HG03039 (cell line): ENCODE measurements around the gene NCKAP5.

Source experiments
- ATAC-seq: cut with Tn5 transposase; IDR thresholded peaks from one replicate; pipeline ENCODE4 v1.9.1; 2021; ENCODE audit warnings: mild to moderate bottlenecking, moderate library complexity; ENCODE audit not compliant: unreplicated experiment

NCKAP5 gene

DNA sequence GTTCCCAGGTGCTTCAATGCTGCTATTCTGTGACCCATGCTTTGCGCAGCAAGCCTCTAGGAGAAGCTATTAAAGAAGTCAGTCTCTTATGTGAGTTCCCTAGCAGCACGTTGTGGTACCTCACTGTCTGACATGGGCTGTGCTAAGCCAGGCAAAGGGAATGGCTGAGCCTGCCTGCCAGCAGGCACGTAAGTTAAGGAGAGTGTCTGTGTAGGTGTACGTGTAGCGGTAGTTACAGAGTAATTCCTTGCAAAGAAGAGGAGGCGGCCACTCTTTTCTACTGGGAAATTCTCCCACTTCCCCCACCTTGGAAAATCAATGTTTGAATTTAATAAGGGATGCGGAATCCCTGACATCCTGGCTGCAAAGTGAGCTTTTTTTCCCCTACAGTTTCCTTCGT lies 774.7 kb downstream of the NCKAP5 start:
- no peak for ATAC-seq

DNA sequence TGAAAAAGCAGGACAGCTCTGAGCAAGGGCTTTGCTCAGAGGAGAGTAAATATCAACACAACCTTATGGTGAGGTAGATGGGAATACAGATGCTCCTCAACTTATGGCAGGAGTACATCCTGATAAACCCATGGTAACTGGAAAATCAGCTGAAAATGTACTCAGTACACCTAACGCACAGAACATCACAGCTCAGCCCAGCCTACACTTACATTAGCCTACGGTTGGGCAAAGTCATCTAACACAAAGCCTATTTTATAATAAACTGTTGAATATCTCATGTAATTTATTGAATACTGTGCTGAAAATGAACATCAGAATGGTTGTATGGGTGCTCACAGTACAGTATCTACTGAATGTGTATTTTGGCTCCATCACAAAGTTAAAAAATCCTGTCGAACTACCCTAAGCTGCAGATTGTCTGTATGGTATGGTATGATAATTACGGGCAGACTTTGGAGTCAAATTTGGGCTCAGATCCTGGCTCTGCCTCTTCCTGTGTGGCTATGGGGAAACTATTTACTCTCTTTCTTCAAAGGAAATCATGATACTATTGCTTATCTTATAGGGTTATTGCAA lies 778.0 kb downstream of the NCKAP5 start:
- ATAC-seq, result no peak

DNA sequence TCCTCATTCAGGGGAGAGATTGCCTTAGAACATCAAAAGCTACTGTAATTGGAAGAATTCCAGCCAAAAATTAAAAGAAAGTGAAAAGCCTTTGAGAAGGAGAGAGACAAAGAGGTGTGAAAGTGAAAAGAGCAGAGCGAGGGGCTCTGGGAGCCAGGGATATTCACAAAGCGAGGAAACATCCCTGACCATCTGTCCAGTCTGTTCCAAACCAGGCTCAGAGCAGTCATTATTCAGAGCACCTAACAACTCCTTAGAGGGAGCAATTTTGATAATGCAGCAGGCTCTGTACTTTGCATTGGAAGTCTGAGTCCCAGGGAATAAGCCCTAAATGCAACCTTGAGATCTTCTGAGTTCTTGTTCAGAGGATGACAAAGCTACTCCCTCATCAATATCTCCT lies 779.2 kb downstream of the NCKAP5 start:
- no peak for ATAC-seq

DNA sequence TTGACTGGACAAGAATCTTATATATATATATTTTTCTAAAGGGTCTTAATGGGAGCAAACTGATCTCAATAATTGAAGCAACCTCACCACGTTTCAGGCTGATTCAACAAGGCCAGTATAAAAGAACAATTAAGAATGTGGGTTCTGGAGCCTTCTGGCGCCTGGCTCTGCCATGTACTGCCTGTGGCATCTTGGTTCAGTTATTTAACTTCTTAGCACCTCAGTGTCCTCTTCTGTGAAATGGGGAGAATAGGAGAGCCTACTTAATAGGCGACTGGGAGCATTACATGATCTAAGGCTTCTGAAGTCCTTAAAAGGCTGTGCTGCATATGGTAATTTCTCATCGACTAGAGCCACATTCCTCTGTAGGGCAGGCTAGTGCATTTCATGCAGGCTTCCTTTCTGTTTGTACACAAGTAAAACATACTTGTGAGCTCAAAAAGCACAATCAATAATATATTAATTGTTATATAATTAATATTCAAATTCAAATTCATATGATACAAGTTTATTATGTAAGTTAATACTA lies 779.9 kb downstream of the NCKAP5 start:
- no peak for ATAC-seq

DNA sequence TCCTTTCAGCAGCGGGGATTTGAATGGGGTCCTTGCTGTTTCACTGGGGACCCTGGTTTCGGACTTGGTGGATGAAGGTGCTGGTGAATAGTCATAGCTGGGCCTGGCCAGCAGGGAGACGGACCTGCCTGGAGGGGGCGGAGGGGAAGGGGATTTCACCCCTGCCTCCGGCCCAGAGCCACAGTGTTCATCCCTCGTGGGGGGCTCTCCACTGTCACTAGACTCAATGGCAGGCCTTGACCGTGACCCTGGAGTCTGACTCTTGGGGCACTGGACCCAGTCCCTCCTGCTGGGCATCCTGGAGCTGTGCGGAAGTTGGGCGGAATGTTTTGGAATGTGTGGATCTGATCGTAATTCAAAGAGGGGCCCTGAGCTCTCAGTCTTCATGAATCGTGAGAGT lies 784.4 kb downstream of the NCKAP5 start:
- no peak for ATAC-seq

DNA sequence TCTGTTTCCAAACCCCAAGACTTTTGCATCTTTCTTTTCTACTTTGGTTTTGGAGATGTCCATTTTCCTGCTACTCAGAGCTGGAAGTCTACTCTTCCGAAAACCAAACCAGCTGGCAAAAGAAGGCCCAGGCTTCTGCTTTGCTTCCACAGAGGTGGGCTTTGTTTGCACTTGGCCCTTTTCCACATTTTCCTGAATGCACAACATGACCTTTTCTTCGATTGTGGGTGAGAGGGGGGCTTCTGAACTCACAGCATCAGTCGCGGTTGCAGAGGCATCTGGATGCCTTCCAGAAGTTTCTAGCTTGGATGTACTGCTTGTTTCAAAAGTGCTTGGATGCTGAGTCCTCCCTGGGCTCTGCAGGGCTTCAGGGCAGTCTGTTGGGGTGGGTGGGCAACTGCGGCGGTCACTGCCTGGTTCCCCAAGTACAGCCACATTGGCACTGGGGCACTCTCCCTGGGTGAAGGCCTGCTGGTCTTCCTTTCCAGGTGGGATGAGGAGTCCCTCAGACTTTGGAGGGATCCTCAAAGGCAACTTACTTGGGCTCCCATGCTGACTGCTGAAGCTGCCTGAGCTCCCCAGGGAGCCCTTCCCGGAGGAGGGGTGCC lies 786.0 kb downstream of the NCKAP5 start:
- no peak for ATAC-seq

DNA sequence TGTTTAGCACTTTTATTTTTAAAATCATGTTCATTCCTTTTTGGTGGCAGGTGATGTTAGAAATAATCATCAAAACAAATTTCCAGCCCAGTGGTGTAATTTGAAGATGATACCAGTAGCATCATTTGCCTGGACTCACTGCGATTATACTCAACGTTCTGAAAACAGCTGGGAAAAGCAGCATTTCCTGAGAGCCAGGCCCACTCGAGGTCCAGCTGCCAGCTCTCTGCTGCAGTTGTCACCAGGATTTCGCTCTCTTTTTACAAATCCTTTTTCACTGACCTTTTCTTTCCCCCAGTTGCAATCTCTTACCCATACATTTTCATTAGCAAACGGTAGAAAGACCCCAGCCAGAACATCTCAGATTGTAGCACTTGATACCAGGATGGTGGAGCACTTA lies 787.6 kb downstream of the NCKAP5 start:
- no peak for ATAC-seq

DNA sequence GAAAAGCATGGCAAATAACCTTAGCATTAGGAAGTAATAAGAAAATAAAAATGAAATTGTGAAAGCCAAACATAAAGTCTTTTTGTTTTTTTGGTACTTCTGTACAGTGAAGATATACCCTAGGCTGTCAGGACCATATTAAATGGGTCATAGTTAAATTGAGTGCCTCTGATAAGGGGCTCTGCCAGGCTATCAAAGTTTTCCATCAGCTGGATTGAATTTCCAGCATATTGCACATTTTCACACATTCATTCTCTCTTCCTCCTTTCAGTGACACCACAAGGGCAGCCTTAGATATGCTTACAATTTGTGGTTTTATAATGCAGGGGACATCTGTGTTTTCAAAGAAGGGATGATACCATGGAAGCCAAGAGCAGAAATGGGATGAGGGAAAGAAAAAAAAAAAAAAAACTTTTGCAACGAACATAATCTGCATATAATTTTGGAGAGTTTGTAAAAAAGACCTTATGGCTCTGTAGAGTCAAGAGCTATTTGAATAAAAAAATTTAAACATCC lies 789.0 kb downstream of the NCKAP5 start:
- ATAC-seq, result no peak

DNA sequence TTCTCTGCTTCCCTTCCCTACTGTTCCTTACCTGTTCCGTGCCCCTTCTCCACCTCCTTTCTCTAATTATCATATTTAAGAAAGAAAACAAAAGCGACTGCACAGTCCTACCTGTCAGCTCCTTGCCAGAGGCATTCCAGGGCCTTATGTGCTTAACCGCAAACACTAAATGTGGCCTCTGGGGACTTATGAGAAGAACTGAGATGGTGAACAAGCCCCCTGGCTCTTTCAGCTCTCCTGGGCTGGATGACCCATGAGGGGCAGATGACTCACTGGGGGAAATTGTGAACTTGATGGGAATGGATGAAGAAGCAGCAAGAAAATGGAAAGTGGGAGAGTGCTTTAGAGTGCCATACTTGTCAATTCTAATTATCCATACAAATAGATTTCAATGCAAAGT lies 792.0 kb downstream of the NCKAP5 start:
- no peak for ATAC-seq

DNA sequence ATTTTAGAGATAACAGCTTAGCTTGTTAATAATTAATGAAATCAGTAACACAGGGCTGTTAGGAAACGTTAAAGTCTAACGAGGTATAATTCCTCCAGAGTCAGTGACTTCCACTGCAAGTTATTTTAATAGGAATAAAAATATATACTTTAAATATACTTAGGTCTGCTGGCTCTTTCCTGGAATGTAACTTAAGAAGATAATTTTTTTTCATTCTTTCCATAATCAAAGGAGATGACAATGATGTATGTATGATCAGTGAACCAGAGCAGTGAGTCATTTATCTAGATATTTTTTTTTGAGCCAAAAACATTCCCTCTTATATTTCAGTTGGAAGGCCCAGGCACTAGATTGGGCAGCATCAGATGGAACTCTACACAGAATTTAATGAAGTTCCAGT lies 794.1 kb downstream of the NCKAP5 start:
- ATAC-seq, result no peak

DNA sequence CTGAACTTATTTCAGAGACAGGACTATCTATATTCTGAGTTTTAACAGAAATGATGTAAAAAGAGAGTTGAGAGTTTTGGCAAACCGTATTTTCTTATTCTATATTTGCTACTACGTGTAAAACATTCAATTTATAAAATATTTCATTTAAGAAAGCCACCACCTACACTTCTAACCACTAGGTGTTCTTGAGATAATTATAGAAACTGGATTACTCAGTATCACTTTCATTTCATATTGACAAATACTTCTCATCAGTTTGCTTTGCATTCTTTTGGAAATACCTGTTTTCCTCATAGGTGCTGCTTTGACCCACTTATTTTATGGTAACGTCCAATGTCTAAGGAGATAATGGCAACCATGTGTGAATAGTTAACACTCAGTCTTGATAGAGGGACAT lies 794.9 kb downstream of the NCKAP5 start:
- ATAC-seq, result no peak

DNA sequence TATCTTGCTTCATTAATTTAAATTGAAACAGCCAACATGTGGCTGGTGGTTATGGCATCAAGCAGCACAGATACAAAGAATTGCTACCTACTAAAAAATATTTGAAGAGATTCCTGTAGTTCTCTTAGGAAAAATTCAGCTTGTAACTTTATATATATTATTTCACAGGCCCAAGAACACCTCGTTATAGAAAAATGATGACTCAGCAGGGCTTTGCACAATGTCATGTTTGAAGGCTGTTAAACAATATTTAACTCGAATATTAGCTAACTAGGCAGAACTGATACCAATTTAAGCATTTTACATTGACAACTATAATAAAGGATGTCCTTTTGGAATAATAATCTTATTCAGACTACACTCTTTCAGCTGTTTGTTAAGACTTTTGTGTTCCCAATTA lies 795.9 kb downstream of the NCKAP5 start:
- ATAC-seq, result no peak

DNA sequence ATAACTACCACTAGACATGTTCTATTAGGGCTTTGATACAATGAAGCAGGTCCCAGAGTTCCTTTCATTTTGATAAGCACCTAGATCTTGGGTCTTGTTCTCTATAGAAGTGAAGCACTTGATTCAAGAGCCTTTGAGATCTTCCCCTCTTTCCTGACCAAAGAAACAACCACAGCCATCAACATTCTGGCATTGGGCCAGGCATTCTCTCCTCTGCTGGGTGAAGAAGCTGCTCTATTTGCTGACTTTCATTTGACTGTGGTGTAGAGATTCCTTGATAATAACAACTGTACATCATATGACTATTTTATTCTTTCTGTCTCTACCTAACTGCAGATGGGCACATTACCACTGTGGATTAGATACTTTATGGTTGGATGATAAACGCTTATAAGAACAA lies 801.7 kb downstream of the NCKAP5 start:
- no peak for ATAC-seq

DNA sequence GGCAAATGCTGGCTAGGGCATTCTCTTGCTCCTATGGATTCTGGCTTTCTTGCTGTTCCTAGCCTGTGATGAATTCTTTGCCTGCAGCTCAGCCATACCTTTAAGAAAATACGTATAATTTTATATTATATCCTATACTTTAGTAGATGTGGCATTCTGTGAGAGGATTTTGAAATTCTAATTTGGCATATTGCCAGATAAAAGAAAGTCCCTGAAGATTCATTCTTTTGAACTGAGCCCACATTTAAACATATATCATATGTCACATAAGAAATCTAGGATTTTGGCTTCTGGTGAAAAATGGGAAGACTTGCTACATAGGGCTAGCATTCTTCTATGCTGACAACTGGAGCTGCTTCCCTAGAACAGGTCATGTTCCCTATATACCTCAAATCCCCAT lies 806.8 kb downstream of the NCKAP5 start:
- ATAC-seq, result no peak

DNA sequence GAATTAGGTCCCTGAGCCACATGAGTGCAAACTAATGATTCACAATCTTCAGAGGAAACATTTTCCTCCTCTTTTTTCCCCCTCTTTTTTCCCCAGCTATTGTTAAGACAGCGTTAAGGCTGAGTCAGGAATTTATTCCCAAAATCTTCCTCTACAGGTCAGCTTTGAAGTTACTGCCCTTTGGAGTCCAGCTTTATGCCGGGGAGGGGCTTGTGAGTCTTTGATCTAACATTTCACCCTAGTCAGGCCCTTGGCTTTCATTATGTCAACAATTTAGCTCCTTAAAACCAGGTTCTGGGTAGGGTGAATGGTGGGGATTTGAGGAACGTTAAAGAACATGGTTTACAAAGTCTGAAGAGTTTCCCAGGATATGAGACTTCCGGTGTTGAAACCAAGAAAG lies 807.3 kb downstream of the NCKAP5 start:
- ATAC-seq, result no peak

DNA sequence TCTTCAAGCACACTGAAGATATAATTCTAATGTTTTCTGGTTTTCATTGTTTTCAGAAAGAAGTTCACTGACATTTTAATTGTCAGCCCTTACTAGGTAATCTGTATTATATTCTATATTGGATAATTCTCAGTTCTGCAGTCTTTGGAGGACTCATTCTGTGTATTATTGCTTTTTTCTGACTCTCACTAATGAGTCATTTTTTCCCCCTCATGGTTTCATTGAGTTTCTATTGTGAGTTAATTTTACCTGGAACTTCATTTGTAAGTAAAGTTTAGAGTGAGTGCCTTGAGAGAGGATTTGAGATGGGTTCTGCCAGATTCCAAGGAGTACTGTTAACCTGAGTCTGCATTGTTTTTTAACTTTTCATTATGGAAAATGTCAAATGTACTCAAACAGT lies 807.9 kb downstream of the NCKAP5 start:
- ATAC-seq, result no peak

DNA sequence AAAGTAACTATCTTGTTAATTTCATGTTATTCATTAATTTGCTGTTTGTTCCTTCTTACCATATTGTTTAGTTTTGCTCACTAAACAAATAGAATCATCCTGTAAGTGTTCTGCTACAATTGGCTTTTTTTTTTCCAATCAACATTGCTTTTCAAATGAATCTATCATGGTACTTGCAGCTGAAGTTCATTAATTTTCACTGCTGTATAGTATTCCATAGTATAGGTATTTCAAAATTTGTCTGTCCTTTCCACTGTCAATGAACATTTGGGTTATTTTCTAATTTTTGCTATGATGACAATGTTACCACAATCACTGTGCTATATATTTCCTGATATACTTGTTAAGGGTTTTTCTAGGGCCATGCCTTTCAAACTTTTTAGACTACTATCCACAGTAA lies 809.3 kb downstream of the NCKAP5 start:
- ATAC-seq, result no peak

DNA sequence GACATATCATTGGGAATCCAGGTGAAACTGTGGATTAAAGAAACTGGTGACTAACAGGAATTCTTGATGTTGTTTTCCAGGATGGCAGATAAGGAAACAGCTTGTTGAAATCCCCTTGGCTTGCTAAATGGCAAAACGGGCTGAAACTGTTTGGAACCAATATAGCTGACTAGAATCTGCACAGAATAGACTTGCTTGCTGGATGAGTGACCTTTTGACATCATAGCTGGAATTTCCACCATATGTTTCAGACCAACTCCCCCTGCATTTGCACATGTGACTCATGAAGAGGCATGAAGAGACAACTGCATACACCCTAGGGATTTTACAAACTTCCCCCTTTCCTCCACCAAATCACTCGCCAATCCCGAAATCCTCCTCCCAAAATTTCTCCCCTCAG lies 810.6 kb downstream of the NCKAP5 start:
- ATAC-seq, result no peak

DNA sequence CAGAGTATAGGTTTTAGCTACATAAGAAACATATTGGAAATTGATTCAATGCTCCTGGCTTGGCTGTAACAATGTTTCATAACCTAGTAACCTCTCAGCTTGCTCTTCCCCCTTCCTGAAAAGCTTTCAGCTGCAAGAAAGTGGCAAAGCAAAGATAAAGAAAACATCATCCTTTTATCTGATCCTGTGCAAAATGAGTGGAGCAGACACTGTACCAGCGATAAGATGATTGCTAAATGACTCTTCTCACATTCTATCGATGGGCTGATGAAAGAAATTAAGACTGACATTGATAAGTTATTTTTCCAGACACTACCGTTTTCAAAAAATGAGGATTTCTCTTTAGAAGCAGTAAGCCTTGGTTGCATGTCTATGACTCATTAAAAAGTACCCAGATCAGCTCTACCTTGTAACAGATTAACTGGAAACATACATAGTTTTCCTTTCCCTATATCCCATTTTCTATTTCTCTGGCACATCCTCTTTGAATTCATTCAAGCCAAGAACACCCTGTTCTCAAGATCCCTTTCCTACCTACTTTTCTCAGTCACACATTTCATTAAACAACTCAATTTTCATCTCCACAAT lies 811.2 kb downstream of the NCKAP5 start:
- ATAC-seq, result no peak

DNA sequence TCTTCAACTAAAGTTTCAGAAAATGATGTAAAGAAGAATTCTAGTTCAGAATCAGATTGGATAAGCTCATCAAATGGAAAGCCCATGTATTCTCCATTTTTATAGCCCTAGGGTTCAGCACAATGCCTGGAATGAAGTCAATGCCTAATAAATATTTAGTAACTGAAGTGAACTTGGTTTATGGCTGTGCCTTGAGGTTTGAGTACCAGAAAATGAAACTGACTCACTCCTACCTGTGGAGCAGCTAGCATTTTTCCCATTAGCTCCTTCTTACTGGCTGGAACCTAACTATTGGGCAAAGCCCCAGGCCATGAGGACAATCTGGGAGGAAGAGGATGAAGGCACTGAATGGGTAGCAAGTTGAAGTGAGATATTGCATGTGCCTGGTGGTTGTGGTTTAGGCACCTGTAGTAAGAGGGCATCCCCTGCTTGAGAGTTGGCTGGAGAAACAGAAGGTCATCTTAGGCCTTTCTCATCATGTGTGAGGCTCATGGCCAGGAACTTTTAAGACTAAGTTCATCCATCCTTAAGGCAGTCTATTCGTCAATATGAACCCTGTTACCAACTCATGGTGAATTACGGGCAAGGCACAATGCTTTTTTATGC lies 813.3 kb downstream of the NCKAP5 start:
- ATAC-seq, result no peak

DNA sequence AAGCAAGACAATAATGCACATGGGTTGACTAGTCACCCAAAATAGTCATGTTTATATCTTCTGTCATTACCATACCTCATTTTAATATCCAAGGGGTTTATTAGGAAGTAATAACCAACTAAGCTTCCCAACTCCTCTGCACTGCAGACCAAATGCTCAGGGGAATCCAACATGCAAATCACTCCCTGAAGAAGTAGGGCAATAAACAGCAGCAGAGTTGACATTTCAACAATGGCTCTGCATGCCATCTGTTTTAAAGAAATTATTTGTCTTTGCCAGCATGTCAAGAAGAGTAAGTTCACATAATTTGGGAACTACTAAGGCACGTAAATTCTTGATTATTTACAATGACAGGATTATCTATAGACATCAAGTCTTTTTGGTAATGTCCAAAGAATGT lies 813.9 kb downstream of the NCKAP5 start:
- ATAC-seq, result no peak
